Stimulated activated CD8-positive, alpha-beta memory T cell treated with anti-CD3 and anti-CD28 coated beads, Interleukin-4, amount 100 ng/mL, for 4 hours (primary cell): ENCODE measurements around the gene KDF1.

Experiments
- DNase-seq, 2 donors: peaks; one replicate each; pipeline ENCODE4 v3.0.0-alpha.2; 2020; ENCODE audit warnings: low read depth in 2 of 2, low spot score in 1 of 2

Gene KDF1

DNA sequence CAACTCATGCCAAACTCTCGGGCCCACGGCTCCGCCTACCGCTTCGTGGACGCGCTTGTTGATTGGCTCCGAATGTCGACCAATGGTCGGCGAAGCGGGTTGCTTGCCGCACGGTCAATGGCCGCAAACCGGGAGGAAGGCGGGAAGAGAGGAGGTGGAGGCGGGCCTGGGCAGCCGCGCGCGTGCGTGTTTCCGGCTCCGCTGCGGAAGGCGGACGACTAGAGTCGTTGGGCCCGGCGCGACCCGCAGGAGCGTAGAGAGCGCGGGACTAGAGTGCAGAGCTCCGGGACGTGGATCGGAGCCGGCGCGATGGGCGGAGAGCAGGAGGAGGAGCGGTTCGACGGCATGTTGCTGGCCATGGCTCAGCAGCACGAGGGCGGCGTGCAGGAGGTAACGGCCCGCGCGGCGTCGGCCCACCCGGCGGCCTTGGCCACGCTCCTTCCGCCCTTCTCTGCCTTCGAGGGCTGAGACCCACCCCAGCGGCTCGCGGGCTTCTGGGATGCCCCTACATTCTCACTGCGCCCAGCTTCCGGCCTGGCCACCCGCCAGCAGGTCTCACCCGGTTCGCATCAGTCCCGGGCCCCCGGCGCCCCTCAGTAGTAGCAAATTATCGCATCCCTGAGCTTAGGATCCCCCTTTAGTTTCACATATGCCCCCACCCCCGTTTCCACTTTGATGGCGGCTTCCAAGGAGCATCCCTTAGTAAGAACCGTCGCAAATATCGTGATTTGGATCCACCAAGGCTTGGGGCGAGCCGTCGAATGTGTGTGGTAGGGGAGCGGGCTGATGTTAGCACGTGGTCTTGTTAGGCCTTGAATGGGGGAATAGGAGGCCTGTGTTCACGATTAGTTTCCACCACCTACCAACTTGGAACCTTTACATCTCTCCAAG, 38.5 kb downstream of the KDF1 start, which contains the start of gene NUDC:
Gene NUDC (plus strand): TSS at position 204 of the 891 bp plus-strand sequence. CDS start 106 bp downstream, at position 310.
- peak; percentile 84 to 93 for DNase-seq

DNA sequence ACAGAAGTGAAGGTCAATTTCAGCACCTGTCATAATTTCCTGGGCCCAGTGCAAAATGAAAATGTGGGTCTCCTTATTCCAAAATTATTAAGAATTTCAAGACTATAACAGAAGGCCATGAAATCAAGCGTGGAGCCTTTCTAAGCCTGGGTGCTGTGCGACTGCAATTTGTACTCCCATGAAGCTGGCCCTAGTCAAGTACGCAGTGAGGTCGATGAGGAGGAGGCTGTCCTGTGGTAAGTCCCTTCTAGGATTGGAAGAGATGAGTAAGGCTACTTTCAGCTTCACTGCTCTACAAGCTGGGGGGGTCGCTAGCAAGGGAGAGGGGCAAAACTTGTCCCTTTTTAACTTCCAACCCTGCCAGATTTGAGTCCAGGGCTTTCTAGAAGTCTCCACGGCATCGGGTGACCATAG, 39.1 kb downstream of the KDF1 start:
- DNase-seq: no peak

DNA sequence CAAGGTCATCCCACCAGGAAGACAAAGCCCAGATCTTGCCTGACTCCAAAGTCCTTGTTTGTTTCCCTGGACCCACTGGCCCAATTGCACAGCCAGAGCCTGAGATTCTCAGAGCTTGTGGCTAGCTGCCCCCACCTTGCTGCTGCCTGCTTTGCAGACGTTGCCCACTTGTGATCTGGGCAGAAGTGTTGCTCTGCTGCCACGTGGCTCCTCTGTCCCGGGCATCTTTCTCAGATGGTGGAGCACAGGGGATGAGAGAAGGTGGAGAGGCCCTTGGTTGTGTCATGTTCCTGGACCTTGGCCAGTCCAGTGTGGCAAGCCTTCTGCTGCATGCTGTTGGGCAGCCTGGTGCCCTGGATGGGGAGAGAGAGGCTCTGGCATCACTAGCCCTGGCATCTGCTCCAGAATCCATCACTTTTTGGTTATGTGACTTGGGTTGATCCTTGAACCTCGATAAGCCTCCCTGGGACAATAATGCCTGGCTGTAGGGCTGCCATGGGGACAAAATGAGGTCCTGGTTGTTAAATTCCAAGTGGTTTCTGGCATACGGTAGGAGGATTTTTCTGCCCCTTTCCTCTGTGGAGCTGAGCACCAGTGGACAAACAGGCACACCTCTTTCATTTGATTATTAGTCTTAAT, 44.9 kb downstream of the KDF1 start:
- DNase-seq: no peak

DNA sequence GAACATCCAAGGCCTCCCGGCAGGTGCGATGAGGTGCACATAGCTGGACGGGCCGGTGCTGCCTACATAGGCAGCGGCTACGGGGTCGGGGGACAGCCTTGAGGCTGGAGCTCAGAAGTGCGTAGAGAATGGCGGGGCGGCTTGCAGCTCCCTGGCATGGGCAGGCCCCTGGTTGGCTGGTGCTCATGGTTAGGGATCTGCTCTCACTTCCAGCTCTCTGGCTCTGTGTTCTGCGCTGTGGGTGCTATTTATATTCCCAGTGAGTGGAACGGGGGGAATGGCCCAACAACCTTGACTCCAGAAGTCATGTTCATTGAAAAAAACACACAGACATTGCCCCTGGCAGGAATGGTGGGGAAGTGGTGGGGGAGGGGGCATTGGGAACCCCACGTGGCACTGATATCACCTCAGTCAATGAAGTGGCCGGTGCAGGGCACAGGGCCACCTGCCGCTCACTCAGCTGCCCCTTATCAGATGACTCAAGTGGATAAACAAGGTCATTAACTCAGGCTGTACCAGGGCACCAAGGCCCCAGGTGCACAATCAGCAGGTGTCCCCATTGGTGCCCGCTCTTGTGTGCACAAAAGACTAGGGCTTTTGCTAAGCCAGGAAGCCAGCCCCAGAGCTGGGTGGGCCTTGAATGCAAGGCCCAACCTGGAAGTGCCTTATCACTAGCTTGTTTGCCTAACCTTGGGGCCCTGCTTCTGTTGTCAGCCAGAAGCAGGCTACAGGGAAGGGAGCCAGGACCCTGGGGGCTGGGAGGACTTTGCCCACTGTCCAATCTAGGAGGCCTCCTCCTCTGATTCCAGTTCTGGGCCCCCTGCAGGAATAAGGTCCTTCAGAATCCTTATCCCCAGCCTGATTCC, 46.3 kb downstream of the KDF1 start, which contains the start of gene NR0B2:
Gene NR0B2 (minus strand): TSS at position 222 of the 866 bp plus-strand sequence. CDS start 35 bp downstream, at position 187.
- DNase-seq: no peak

DNA sequence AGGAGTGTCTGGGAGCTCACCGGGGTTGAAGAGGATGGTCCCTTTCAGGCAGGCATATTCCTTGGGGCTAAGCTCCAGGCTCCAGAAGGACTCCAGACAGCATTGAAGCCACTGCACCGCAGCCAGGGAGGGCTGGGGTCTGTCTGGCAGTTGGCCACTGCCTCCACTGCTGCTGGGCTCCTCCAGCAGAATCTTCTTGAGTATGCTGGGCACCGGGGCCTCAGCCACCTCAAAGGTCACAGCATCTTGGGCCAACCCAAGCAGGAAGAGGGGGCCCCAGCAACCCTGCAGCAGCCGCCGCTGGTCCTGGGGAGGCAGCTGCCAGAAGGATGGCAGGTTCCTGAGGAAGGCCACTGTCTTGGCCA, 46.9 kb downstream of the KDF1 start:
- no peak for DNase-seq

DNA sequence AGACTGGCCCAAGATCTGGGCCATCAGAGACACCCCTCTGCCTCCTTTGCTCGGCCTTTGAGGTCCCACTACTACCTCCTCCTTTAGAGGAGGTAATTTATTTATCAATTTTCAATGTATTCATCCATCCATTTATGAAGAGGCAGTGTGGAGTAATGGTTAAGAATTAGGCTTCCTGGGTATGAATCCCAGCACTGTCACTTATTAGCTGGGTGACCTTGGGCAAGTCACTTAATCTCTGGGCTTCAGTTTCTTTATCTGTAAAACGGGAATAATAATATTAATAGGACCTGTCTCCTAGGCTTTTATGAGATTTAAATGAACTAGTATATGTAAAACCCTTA, 48.1 kb downstream of the KDF1 start:
- DNase-seq: no peak

DNA sequence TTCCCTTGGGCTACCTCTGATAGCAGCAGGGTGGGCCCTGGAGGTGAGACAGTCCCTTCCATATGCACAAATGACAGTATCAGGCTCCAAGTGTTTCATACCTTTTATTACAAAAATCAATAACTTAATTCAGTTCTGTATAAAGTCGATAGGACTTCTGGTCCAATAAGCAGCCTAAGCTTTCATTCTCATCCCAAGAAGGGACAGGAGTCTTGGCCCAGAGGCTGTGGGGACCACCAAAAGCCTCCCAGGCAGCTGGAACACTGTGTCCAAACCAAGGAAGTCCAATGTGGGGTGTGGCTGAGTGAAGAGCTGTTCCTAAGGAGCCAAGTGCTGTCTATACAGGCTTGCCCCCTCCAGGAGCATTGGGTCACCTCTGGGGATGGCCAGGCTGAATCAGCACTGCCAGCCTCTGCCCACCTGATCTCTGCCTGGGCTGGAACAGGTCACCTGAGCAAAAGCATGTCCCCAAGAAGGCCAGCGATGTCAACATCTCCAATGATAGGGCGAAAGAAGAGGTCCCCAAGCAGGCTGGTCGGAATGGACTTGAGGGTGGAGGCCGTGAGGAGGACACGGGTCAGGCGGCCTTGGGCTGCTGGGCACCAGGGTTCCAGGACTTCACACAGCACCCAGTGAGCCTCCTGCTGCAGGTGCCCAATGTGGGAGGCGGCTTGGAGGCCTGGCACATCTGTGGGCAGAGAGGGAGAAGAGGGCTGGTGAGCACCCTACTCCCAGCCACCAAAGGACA, 48.7 kb downstream of the KDF1 start:
- no peak for DNase-seq

DNA sequence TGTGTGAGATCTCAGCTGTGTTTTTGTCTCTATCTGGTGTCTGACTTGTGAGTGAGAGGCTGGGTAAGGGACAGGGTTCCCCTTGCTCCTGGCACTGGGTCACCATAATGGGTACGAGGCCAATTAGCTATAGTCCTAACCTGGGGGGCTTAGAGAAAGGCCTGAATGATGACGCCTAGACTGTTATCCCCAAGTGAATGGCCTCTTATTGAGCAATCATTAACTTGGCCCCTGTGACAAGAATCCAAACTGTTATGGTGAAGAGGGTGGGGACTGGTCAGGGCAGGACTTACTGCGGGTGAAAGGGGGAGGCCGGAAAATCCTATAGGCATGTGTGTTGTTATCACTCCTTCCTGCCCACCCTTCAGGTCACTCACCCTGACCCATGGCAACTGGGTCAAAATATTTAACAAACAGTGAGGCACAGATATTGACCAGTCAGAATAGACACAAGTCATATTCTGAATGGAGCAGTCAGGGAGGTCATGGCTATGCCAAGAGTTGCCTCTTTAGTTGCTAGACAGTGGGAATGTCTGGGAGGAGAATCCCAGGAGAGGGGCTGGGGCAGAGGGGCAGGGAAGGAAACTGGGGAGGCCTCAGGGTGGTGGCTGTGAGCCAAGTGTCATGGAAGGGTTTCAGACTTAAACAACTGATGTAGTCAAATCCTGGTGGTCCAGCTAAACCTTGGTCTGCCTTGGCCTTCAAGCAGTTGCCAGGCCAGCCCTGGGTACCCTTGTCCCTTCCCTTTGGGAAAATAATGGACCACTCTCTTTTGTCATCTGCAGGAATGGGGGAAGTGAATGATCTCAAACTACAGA, 49.7 kb downstream of the KDF1 start:
- no peak for DNase-seq

DNA sequence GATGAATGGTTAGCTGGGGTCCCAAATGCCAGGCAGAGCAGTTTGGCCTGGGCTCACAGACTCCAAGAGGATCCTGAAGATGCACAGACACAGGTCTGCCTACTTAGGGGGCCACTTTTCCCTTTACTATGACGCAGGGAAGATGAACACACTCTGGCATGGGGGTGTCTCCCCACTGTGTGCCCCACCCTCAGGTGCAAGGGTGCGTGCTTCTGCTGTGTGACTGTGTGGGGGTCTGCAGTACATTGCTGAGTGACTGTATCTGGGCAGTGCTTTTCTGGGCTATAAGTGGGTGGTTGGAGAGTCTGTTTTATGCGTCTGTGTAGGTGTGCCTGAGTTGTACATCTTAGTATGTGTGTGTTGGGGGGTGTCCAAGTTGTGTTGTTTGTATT, 50.3 kb downstream of the KDF1 start:
- DNase-seq: no peak

DNA sequence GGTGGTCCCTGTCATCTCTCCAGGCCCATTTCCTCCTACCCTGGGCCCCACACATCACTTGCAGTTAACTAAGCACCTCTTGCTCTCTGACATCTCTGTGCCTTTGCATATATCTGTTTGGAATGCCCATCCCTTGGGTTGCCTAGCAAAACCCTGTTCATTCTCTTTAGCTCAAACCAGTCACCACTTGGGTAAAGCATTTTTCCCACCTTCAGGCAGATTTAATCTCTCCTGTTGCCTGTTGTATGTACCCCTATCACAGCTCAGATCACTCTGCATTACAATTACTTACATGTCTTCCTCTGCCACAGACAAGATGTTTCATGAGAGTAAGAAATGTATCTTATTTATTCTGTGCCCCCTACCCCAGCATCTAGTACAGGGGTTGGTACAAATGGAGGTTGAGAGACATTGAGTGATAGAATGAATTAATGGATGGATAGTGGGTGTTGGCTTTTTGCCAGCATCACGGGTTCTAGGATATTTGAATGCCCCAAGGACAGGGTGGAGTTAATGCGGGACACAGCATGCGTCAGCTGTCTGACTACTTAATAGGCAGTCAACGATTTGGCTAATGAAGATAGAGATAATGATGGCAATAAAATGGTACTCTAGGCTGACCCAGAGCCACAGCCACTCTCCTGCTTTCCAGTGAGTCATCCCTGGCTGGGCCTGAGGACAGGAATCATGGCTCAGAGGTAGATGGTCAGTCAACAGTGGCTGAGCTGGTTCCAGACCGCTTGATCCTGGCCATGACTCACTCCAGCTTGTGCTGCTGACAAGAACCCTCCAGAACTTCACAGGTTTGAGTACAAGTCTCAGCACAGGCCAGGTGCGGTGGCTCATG, 53.0 kb downstream of the KDF1 start:
- DNase-seq: no peak

DNA sequence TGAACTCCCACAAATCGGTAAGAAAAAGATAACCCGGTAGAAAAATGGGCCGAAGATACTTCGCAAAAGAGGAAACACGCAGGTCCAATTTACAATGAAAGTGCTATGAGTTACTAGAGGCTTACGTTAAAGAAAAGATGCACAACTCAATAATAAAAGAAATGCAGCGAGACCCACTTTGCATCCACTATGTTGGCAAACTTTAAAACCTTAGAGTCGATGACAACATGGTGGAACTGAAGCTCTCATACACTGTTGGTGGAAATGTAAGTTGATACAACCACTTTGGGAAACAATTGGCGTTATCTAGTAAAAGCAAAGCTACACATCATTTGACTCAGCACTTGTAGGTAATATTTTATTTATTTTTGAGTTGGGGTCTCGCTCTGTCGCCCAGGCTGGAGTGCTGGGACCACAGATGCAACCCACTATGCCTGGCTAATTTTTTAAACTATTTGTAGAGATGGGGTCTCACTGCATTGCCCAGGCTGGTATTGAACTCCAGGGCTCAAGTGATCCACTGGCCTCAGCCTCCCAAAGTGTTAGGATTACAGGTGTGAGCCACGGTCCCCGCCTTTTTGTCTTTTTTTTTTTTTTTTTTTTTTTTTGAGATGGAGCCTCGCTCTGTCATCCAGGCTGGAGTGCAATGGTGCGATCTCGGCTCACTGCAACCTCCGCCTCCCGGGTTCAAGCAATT, 59.3 kb downstream of the KDF1 start:
- DNase-seq: no peak

DNA sequence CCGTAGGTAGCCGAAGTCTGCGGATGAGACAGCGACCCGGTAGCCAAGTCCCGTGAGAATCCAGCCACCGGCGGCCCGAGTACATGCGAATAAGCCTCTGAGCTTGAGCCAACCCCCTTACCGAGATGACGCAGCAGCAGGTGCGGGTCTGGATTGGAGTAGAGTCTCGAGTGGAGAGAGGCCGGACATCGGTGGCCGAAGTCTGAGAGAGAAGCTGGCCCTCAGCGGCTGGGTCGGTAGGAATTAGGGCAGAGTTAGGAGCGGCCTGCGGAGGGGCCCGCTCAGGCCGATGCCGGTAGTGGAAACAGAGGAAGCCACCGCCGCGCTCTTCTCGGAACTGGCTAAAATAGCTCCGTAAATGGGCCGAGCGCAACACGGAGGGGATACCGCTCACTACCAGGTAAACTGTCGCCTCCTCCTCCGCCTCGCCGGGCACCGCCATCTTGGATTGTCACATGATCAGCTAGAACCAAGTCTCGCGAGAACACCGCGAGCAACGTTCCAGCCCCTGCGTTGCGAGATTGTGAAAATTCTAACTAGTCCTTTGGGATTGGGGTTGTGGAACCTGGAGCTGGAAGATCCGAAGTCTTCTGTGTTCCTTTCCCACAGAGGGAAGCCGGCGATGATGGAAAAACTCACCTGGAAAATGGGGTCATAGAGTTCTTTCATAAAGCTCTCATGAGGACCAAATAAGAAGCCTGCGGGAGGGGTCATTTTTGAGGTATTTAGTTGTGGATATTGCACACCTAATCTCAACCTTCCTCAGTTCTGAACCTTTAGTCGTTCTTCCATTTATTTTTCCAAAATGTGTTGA, 60.1 kb downstream of the KDF1 start, which contains the start of gene GPATCH3:
Gene GPATCH3 (minus strand): TSS at position 467 of the 814 bp plus-strand sequence. CDS start 25 bp downstream, at position 442.
- peak; percentile 71 to 76 for DNase-seq
